Activated CD8-positive, alpha-beta memory T cell treated with anti-CD3 and anti-CD28 coated beads, Interleukin-2, amount 50 U/mL, for 48 hours (primary cell): ENCODE data around the gene HSF5.
"Not testable (repeated sequence)": the region's sequence is repeated elsewhere in the genome, so short reads cannot be mapped to it uniquely, and the experiment has no call there.

ENCODE experiments used
- DNase-seq: peaks from one replicate; pipeline ENCODE4 v3.0.0-alpha.2; 2020

The HSF5 gene

GRCh38 chr17:58516644-58517377 lies 28.6 kb upstream of the HSF5 start:
- DNase-seq, result no peak

DNA sequence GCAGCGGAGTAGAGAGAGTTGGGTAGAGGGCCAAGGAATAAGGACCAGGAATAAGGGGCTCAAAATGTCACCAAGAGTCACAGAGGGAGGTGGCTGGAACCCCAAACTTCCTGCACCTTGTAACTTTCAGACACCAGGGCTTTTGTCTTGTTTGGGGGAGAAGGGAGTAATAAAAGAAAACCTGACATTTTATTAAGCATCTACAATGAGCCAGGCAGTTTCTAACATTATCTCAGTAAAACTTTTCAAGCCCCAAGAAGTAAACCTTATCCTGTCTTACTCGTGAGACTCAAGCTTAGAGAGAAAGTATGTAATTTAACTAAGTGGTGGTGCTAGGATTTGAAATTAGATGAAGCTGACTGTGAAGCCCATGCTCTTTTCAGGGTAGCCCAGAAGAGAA lies 27.1 kb upstream of the HSF5 start:
- no peak for DNase-seq

- DNase-seq, result no peak
These were observed 26.6 kb upstream of the HSF5 start for GRCh38 chr17:58514770-58515157.

DNA sequence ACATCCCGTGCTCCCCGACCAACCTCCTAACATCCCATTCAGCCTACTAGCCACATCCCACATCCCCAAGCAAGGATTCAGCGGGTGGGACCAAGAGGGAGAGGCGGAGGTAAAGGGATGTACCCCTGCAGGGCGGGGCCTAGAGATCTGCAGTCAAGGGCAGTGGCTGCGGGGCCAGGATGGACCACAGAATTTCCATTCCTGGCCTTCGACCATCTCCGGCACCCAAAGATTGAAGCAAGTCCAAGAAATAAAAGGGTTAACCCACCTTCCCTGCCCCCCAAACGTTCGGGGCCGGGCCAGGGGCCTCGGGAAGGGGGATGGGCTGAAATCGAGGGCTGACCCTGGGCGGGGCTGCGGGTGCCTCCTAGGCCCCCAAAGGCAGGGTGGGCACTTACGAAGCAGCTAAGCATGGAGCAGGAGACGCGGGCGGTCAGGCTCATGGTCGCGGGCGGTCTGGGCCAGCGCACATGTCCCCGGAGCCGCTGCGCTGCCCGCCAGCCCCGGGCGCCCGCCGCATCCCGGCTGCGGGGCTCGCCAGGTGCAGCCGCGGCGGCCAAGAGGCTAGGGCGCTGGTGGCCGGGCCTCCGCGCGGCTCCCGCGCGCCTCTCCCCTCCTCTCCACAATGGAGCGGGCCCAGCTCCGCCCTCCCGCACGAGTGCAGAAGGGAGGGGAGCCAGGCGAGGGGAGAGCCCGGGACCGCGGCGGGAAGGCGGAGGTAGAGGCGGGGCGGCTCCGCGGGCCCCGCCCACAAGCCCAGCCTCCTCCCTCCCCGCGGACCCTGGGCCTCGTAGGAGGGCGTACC lies 26.0 kb upstream of the HSF5 start, which contains the start of gene MTMR4:
MTMR4 (minus strand) TSS at position 674 of the 805 bp plus-strand sequence; CDS start at position 443, 231 bp downstream.
- peak; percentile 87 for DNase-seq

GRCh38 chr17:58513267-58513964 lies 25.2 kb upstream of the HSF5 start:
- DNase-seq, result peak; percentile 61

DNA sequence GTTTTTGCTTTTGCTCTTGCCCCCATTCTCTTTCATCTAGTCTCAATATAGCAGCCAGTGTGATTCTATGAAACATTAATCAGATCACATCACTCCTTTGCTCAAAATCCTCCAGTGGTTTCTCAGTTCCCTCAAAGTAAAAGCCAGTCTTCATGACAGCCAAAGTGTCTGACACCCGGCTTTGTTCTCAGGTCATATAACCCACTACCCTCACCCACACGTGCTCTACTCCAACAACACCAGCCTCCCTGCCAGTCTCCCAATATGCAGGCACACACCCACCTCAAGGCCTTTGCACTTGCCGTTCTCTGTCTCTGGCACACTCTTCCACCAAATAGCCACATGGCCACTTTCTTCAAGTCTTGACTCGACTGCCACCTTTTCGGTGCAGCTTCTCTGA lies 21.9 kb upstream of the HSF5 start:
- DNase-seq, result no peak

GRCh38 chr17:58508341-58509067 lies 20.3 kb upstream of the HSF5 start:
- no peak for DNase-seq

DNA sequence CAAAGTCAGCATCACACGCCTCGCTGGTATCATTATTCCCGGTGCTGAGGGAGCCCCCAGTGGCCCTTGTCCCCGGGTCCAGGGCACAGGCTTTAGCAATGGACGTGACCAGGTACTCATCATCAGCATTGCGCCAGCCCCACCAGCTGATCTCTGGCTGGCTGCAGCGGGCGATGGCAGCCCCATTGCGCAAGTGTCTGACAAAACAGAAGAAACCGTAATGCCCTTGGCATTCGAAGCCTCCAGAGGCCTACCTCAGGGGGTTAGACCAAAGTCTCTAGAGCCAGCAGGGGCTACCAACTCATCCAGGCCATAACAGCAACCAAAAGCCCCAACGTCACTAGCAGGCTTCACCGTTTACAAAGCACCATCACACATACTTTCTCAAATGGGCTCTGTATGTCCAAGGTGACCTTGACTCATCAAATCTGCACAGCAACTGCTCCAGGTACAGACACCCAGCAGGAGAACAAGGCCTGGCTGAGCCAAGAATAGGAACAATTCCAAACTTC lies 19.0 kb upstream of the HSF5 start:
- no peak for DNase-seq

DNA sequence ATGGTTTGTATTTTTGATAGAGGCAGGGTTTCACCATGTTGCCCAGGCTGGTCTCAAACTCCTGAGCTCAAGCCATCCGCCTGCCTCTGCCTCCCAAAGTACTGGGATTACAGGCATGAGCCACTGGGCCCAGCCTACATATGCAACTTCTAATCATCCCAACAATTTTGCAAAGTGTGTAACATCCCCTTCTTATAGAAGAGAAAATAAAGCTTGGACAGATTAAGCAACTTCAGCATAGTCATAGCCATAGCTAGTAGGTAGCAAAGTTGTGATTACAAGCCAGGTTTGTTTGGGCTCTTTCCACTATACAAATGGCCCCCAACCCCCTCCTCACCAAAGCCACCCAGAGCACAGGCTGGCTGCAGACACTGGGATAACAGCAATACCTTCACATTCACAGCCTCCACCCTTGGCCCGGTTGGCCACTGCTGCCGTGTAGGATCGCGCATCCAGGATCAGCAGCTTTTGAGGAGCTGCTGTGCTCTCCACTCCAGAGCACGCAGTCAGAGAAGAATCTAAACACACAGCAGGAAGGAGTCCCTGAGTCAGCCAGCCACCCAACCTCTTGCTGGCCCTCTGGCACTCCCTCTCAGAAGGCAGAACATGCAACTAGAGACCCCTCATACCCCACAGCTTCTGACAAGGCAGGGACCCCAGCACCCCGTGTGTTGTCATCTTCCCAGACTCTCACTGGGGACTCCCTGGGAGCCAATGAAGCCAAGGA lies 18.3 kb upstream of the HSF5 start:
- DNase-seq, result no peak

GRCh38 chr17:58504826-58505351 lies 16.7 kb upstream of the HSF5 start:
- DNase-seq, result peak; percentile 30

- peak; percentile 26 for DNase-seq
These were observed 15.7 kb upstream of the HSF5 start for GRCh38 chr17:58503866-58504265.

DNA sequence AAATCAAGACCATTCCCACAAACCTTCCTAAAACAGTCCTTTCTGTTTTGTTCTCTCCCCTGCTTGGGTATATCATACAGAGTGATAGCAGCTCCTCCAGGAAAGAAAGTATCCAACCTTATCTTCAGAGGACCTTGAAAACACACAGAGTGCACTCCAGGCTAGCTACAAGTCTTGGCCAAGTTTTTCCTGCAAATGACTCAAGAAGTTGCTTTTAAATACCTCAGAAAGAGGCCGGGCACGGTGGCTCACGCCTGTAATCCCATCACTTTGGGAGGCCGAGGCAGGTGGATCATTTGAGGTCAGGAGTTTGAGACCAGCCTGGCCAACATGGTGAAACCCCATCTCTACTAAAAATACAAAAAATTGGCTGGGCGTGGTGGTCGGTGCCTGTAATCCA lies 14.9 kb upstream of the HSF5 start:
- DNase-seq, result peak; percentile 15

DNA sequence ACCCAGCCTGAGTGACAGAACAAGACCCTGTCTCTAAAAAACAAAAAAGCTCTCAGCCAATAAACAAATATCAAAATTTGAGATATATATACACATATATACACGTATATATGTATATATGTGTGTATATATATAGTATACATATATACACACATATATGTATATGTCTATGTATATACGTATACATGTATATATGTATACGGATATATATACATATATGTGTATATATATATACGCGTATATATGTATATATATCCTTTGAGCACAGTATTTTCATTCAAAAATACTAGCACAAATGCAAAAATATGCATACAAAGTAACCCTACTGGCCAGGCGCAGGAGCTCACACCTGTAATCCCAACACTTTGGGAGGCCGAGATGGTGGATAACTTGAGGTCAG lies 13.2 kb upstream of the HSF5 start:
- no peak for DNase-seq

DNA sequence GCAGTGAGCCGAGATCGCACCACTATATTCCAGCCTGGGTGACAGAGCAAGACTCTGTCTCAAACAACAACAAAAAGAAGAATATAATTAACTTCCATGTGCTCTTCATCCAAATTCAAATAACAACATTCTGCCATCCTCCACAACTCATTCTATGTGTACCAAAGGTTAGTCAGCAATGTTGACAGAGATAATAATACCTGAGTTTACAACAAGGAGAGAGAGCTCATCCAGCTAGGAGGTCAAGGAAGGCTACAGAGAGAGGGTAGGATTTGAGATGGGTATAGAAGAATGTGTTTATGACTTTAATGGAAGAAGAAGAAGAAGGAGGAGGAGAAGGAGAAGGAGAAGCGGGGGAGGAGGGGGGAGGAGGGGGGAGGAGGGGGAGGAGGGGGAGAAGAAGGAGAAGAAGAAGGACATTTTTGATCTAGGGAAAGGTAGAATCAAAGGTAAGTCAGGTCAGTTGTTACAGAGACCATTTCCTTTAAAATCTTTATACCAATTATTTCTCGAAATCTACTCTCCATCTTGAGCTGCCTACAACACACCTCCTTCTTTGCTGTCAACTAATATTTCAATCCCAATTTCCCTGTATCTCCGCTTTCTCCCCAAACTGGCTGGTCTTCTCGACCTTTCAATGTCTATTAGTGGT lies 10.1 kb upstream of the HSF5 start:
- no peak for DNase-seq

- DNase-seq, result no peak
These were observed 5.3 kb upstream of the HSF5 start for GRCh38 chr17:58493506-58493905.

DNA sequence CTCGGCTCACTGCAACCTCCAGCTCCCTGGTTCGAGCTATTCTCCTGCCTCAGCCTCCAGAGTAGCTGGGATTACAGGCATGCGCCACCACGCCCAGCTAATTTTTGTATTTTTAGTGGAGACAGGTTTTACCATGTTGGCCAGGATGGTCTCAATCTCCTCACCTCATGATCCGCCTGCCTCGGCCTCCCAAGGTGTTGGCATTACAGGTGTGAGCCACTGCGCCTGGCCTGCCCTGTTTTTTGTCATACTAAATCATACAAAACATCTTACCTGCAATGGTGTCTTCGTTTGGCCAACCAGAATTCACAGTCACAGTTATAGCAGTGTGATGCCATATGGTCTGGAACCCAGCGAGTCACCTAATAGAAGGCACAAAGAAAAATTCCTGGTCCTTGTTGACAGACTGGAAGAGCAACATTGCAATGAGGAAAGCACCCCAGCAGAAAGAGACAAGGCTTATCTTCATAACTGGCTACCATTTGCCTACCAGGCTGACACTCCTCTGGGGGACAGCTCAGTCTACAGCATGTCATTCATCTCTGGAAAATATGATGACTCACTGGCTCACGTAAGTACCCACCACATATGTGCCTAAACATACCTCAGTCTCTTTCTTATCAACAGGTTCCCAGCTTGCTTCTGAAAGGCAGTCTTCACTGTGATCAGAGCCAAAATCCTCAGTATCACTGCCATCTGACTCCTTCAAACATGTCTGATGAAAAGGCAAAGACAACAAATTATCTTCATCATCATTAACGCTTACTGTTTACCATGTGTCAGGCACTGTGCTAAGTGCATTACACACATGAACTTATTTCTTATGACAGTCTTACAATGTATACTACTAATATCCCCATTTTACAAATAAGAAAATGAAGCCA lies 4.3 kb upstream of the HSF5 start:
- no peak for DNase-seq

GRCh38 chr17:58491510-58492045 lies 3.4 kb upstream of the HSF5 start:
- no peak for DNase-seq

- no peak for DNase-seq
These were observed 251 bp upstream of the HSF5 start for GRCh38 chr17:58488428-58488890.

GRCh38 chr17:58484600-58484999 lies 3.6 kb downstream of the HSF5 start:
- no peak for DNase-seq

GRCh38 chr17:58481798-58482197 lies 6.4 kb downstream of the HSF5 start:
- not testable (repeated sequence) for DNase-seq
